WERI-Rb-1 (cell line): Measurements from ENCODE around the gene PPARD.

ENCODE experiments used
- DNase-seq: peaks from one replicate; pipeline ENCODE4 v3.0.0-alpha.2; 2020
- H3K27ac ChIP-seq: fragments of 250-450 bp; sonication (Bioruptor Pico); 2 replicates; pipeline ENCODE4 v1.5.1; 2020; ENCODE audit warnings: mild to moderate bottlenecking, moderate library complexity
- H3K27me3 ChIP-seq: fragments of 250-450 bp; sonication (Bioruptor Pico); 2 replicates; pipeline ENCODE4 v1.5.1; 2021; ENCODE audit warnings: mild to moderate bottlenecking, low read depth, moderate library complexity; ENCODE audit not compliant: insufficient read depth, severe bottlenecking
- H3K36me3 ChIP-seq: fragments of 250-450 bp; sonication (Bioruptor Pico); 2 replicates; pipeline ENCODE4 v1.5.1; 2020; ENCODE audit warnings: mild to moderate bottlenecking, moderate library complexity
- H3K4me3 ChIP-seq: 2 replicates; pipeline ENCODE4 v1.5.1; 2011; ENCODE audit warnings: low read depth, mild to moderate bottlenecking, control low read depth, low read length
- H3K9me3 ChIP-seq: fragments of 250-450 bp; sonication (Bioruptor Pico); 2 replicates; pipeline ENCODE4 v1.5.1; 2021; ENCODE audit warnings: mild to moderate bottlenecking, moderate library complexity; ENCODE audit not compliant: severe bottlenecking
- TF ChIP-seq, protein P1 (sequence below): IDR thresholded peaks from 2 replicates; pipeline ENCODE4 v1.5.1; 2011; ENCODE audit warnings: low read depth, mild to moderate bottlenecking, control low read depth, inconsistent platforms, low read length

PPARD gene

DNA sequence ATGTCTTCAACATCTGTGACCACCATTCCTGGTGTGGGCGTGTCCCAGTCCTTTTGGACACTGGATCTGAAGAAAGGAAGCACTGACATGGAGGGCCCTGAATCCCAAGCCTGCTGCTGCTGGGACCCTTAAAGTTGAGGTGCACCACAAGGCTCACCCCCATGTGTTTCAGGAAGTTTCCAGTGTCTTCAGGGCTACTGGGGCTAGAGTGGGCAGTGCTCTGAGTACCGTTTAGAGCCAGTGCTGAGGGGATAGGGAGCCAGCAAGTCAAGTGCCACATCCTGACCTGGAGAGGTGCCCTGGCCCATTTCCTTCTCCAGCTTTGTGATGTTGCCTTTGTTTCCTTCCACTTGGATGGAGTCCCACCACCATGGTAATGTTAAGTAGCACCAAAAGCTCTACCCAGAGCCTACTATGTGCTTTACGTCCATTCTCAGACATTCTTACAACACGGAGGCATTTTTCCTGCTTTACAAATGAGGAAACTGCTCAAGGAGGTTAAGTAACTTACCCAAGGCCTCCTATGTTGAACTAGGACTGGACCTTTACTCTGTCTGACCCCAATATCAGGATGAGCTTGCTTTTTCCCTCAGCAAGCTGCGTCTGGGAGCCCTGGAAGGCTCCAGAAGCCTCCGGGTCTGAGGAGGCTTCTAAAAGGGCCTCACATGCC lies 45.3 kb upstream of the PPARD start:
- no peaks in the 10 kb centered on the region for H3K27me3 ChIP-seq
- H3K27ac ChIP-seq: peak overlapping the region; percentile 70
- no peak overlapping the region for H3K4me3 ChIP-seq
- TF ChIP-seq, protein P1, sequence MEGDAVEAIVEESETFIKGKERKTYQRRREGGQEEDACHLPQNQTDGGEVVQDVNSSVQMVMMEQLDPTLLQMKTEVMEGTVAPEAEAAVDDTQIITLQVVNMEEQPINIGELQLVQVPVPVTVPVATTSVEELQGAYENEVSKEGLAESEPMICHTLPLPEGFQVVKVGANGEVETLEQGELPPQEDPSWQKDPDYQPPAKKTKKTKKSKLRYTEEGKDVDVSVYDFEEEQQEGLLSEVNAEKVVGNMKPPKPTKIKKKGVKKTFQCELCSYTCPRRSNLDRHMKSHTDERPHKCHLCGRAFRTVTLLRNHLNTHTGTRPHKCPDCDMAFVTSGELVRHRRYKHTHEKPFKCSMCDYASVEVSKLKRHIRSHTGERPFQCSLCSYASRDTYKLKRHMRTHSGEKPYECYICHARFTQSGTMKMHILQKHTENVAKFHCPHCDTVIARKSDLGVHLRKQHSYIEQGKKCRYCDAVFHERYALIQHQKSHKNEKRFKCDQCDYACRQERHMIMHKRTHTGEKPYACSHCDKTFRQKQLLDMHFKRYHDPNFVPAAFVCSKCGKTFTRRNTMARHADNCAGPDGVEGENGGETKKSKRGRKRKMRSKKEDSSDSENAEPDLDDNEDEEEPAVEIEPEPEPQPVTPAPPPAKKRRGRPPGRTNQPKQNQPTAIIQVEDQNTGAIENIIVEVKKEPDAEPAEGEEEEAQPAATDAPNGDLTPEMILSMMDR: no peak
- H3K36me3 ChIP-seq: peaks cover 50% of the 10 kb centered on the region
- no peak for DNase-seq
- no peaks in the 10 kb centered on the region for H3K9me3 ChIP-seq

GRCh38 chr6:35297601-35298481 lies 44.5 kb upstream of the PPARD start, which contains the start of gene DEF6:
Gene DEF6, plus strand, starts transcription at chr6:35297818. Its CDS starts 39 bp downstream, at chr6:35297857.
- Histone ChIP-seq H3K36me3 (peaks cover 42% of the 10 kb centered on the region), H3K27me3 (no peaks in the 10 kb centered on the region), H3K27ac (peak within 1 kb of the TSS; percentile 70), H3K9me3 (no peaks in the 10 kb centered on the region), H3K4me3 (peak within 1 kb of the TSS; percentile 37)
- peak; percentile 97 for DNase-seq
- TF ChIP-seq, protein P1: peak; percentile 100

- Histone ChIP-seq H3K4me3 (no peak overlapping the region), H3K27ac (no peak overlapping the region; the same call in 1 of the 2 replicates), H3K36me3 (peaks cover 34% of the 10 kb centered on the region), H3K27me3 (no peaks in the 10 kb centered on the region), H3K9me3 (no peaks in the 10 kb centered on the region)
- DNase-seq: no peak
- TF ChIP-seq, protein P1: no peak
These were observed 43.7 kb upstream of the PPARD start for GRCh38 chr6:35298625-35299140.

DNA sequence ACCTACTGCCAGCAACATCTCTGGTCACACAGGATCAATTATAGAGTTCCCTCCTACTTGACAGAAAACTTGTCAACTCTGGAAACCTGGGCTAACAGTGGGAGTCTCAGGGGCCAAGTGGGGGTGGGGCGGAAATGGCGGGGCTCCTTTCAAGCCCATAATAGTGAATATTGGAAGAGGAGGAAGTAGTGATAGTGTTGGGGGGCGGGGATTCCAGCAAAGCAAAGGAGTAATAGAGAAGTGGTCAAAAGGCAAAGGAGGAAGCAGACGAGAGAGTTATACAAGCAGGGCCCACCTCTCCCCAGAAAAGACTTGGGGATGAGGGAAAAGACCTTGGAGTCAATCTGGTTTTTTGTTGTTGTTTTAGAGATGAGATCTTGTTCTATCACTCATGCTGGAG lies 42.7 kb upstream of the PPARD start:
- DNase-seq: no peak
- Histone ChIP-seq H3K27ac (no peak overlapping the region), H3K9me3 (no peaks in the 10 kb centered on the region), H3K4me3 (no peak overlapping the region), H3K36me3 (peaks cover 24% of the 10 kb centered on the region), H3K27me3 (no peaks in the 10 kb centered on the region)
- TF ChIP-seq, protein P1: no peak

DNA sequence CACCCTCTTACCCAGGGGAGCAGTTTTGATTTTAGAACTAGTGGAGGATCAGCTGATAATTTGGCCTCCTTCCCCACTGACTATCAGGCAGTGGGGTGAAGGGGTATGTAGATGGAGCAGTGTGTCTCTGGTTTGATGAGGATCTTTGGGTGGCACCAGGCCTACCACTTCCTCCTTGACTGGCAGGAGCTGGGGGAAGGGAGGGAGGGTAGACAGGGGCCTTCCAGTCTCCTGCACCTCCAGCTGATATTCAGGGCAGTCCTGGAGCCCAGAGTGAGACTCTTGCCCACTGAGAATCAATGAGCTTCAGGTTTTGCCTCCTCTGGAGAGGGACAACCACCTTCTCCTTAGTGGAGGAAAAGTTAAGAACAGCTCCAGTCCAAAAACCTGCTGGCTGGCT lies 41.5 kb upstream of the PPARD start:
- Histone ChIP-seq H3K4me3 (no peak overlapping the region), H3K9me3 (no peaks in the 10 kb centered on the region), H3K27ac (no peak overlapping the region), H3K27me3 (no peaks in the 10 kb centered on the region), H3K36me3 (peaks cover 12% of the 10 kb centered on the region)
- DNase-seq: no peak
- TF ChIP-seq, protein P1: no peak
